K562 (cell line): ENCODE measurements around the gene BRD7. TPM values are rescaled to one million over a fixed set of nuclear protein-coding genes. Genes with fewer than 3 reads are reported as not detected.

Source experiments
- ATAC-seq: fragments of 200-7000 bp; cut with Tn5 transposase; 3 replicates; pipeline ENCODE4 v1.9.1; 2020; ENCODE audit warnings: moderate library complexity
- BruUV-seq: library from RNA; stranded (reverse); fragments of 400-500 nt; replicated peaks from 2 replicates; lab custom pipeline; 2021; lab: Mats Ljungman, UMichigan
- CTCF ChIA-PET: fragments of 300-600 bp; formaldehyde crosslinking; extraction: SDS; loops from one replicate; lab custom pipeline; 2021; ENCODE audit warnings: low intra/inter-chr PET ratio; lab: Yijun Ruan, JAX
- POLR2A ChIA-PET: fragments of 300-600, 350-650 bp; sonication (Branson Sonifier 250); formaldehyde crosslinking; extraction: SDS; loops from one replicate; lab custom pipeline; 2021; ENCODE audit warnings: antibody characterized with exemption, inconsistent platforms; lab: Yijun Ruan, JAX
- DNase-seq, 4 experiments: peaks; one replicate each; pipeline versions ENCODE4 v3.0.0 to v3.0.0-alpha.2; 2011 to 2018; ENCODE audit warnings: low spot score in 3 of 4, mixed read lengths in 3 of 4; ENCODE audit errors: extremely low read depth in 1 of 4
- FAIRE-seq: peaks from 2 replicates; lab custom pipeline; 2011; peaks lifted over from hg19 to GRCh38; lab: Jason Lieb, UNC
- H2AFZ ChIP-seq: 2 replicates; pipeline ENCODE4 v1.6.0; 2011; ENCODE audit warnings: low read depth, low read length, control low read depth, inconsistent platforms
- H3K27ac ChIP-seq: fragments of 200-600 bp; 3 replicates; pipeline ENCODE4 v1.8.0; 2011; ENCODE audit warnings: low read depth, mild to moderate bottlenecking, control low read depth, inconsistent platforms, low read length, moderate library complexity, mixed read lengths; ENCODE audit errors: extremely low read depth
- H3K27me3 ChIP-seq, 2 experiments: fragments of 300-600 bp in 1 of 2; 2 replicates in 1 of 2; 3 replicates in 1 of 2; pipeline versions ENCODE4 v1.6.0 to v1.8.0; 2011; ENCODE audit warnings: inconsistent platforms in 2 of 2, low read length in 2 of 2, mild to moderate bottlenecking in 1 of 2, mixed read lengths in 1 of 2, moderate library complexity in 1 of 2; ENCODE audit not compliant: control insufficient read depth in 2 of 2, insufficient read depth in 2 of 2
- H3K36me3 ChIP-seq: fragments of 300-600 bp; 3 replicates; pipeline ENCODE4 v1.8.0; 2011; ENCODE audit warnings: mild to moderate bottlenecking, low read length, inconsistent platforms; ENCODE audit not compliant: control insufficient read depth, insufficient read depth
- H3K4me1 ChIP-seq, 2 experiments: fragments of 200-600 bp in 1 of 2; replicated peaks in 1 of 2; 2 replicates in 1 of 2; 3 replicates in 1 of 2; pipeline versions ENCODE4 v1.5.1 to v1.8.0; 2011; ENCODE audit warnings: inconsistent platforms in 2 of 2, low read length in 2 of 2, mild to moderate bottlenecking in 1 of 2, mixed read lengths in 1 of 2, moderate library complexity in 1 of 2; ENCODE audit not compliant: control insufficient read depth in 2 of 2, insufficient read depth in 2 of 2
- H3K4me2 ChIP-seq: 2 replicates; pipeline ENCODE4 v1.6.1; 2011; ENCODE audit warnings: low read length, control low read depth, inconsistent platforms, mixed read lengths; ENCODE audit not compliant: insufficient read depth
- H3K4me3 ChIP-seq: fragments of 200-600 bp; sonication (generic), shearing (Covaris generic); 2 replicates; pipeline ENCODE4 v1.5.1; 2016; ENCODE audit warnings: control low read depth, inconsistent platforms
- H3K79me2 ChIP-seq: fragments of 200-600 bp; 3 replicates; pipeline ENCODE4 v1.8.0; 2011; ENCODE audit warnings: low read length, inconsistent platforms; ENCODE audit not compliant: control insufficient read depth, insufficient read depth
- H3K9ac ChIP-seq, 2 experiments: 2 replicates each; pipeline versions ENCODE4 v1.6.0 to v1.6.1; 2011; ENCODE audit warnings: low read depth in 2 of 2, low read length in 2 of 2, control low read depth in 1 of 2, inconsistent platforms in 1 of 2, mild to moderate bottlenecking in 1 of 2, mixed read lengths in 1 of 2; ENCODE audit not compliant: insufficient read depth in 1 of 2
- H3K9me1 ChIP-seq: one replicate; pipeline ENCODE4 v1.6.0; 2011; ENCODE audit warnings: inconsistent platforms, mild to moderate bottlenecking, low read length, moderate library complexity; ENCODE audit not compliant: control insufficient read depth, insufficient read depth
- H3K9me3 ChIP-seq: replicated peaks from 2 replicates; pipeline ENCODE4 v1.5.1; 2011; ENCODE audit warnings: low read depth, low read length, inconsistent platforms; ENCODE audit not compliant: control insufficient read depth, insufficient read depth
- H4K20me1 ChIP-seq: replicated peaks from 2 replicates; pipeline ENCODE4 v1.6.1; 2011; ENCODE audit warnings: low read length, inconsistent platforms, mixed read lengths; ENCODE audit not compliant: control insufficient read depth, insufficient read depth
- COPS2 ChIP-seq: fragments of 450-650 bp; conservative IDR thresholded peaks from 2 replicates; pipeline ENCODE4 v1.6.1; 2016; ENCODE audit warnings: mild to moderate bottlenecking, moderate library complexity
- MNT ChIP-seq, 2 experiments: fragments of 450-650 bp; conservative IDR thresholded peaks; 2 replicates each; pipeline ENCODE4 v1.6.1; 2017; ENCODE audit warnings: mild to moderate bottlenecking in 2 of 2, moderate library complexity in 2 of 2
- POLR2G ChIP-seq: fragments of 200-400 bp; formaldehyde crosslinking; IDR thresholded peaks from 2 replicates; pipeline ENCODE4 v1.6.1; 2017; ENCODE audit warnings: low read depth, mild to moderate bottlenecking, antibody characterized with exemption, low read length, moderate library complexity
- SIN3A ChIP-seq, 2 experiments: fragments of 150-350 bp in 1 of 2; IDR thresholded peaks; 2 replicates each; pipeline ENCODE4 v1.6.1; 2011 to 2016; ENCODE audit warnings: borderline replicate concordance in 2 of 2, low read depth in 2 of 2, low read length in 2 of 2, mild to moderate bottlenecking in 2 of 2, moderate library complexity in 2 of 2; ENCODE audit not compliant: control insufficient read depth in 1 of 2
- TFE3 ChIP-seq: fragments of 450-650 bp; formaldehyde crosslinking; IDR thresholded peaks from 2 replicates; pipeline ENCODE4 v1.4.0; 2020; ENCODE audit warnings: mild to moderate bottlenecking, mixed read lengths
- ZNF23 ChIP-seq: fragments of 250-450 bp; sonication (Bioruptor Pico); IDR thresholded peaks from 2 replicates; pipeline ENCODE4 v1.4.0; 2020; ENCODE audit warnings: mild to moderate bottlenecking
- WGBS: fragments of 100-300 bp; shearing (Covaris generic); methylation state at CpG from one replicate; pipeline ENCODE4 v1.1.6; 2016; ENCODE audit warnings: low coverage, mixed read lengths; ENCODE audit not compliant: insufficient coverage; ENCODE audit errors: missing lambda C conversion rate; 5-methylcytosine and 5-hydroxymethylcytosine counted together
- in situ Hi-C: fragments of 300-500 bp; cut with MboI; formaldehyde crosslinking; loops from 4 replicates; pipeline ENCODE4 v1.15.0; 2018; ENCODE audit warnings: inconsistent platforms, mixed read lengths
- intact Hi-C: fragments of 100-400 bp; cut with micrococcal nuclease; formaldehyde crosslinking; loops from 2 replicates; pipeline ENCODE4 v1.14.2; 2022
- polyA plus RNA-seq, 8 experiments: library from polyadenylated mRNA; depleted of rRNA in 4 of 8; stranded (reverse) in 5 of 8; unstranded in 3 of 8; fragments of >200 nt; fragmentation: Nextera tagmentation in 2 of 8; fragmentation: Illumina TruSeq in 1 of 8; extraction: Ambion mirVana in 2 of 8; extraction: Trizol in 1 of 8; gene quantifications; 2 replicates each; pipeline versions ENCODE4 v1.2.1 to v1.2.3, GENCODE V29; 2011 to 2014; ENCODE audit warnings: inconsistent platforms in 1 of 8, missing spikeins in 1 of 8
- total RNA-seq, 7 experiments: library from RNA; depleted of rRNA in 6 of 7; stranded (reverse); fragments of >200 nt in 6 of 7; fragmentation: Illumina TruSeq in 2 of 7; extraction: Trizol in 2 of 7; gene quantifications; 2 replicates each; pipeline versions ENCODE4 v1.2.1 to v1.2.3, GENCODE V29; 2011 to 2021; ENCODE audit warnings: low replicate concordance in 1 of 7

The BRD7 gene
- total and polyA plus RNA-seq, 9 of the 15 experiments (the other 6 are each of a cell fraction or from before 2014, with no cell fraction given) = 20.6 to 101 (median 68.7) TPM

- Histone ChIP-seq H3K9me1 (peaks cover 3% of the 10 kb centered on the region), H3K27ac (no peak overlapping the region), H3K9me3 (no peaks in the 10 kb centered on the region), H3K36me3 (peaks cover 60% of the 10 kb centered on the region), H3K4me1 (peaks cover 35 to 68% of the 10 kb centered on the region in 2 experiments; a peak in 4 of 5 replicates), H4K20me1 (peaks cover 19% of the 10 kb centered on the region; the same call in 1 of the 2 replicates), H2AFZ (no peak overlapping the region), H3K4me2 (peak overlapping the region; percentile 53; the same call in 1 of the 2 replicates), H3K9ac (peak overlapping the region in 1 of 2 experiments; percentile 84; a peak in 2 of 4 replicates), H3K27me3 (no peaks in the 10 kb centered on the region)
- POLR2A ChIA-PET = interaction anchor here (0.6 to 5.1 kb wide), 8 partner anchors 9 to 54 kb away, joined by 3 to 34 read pairs (median 4); no protein-coding TSS in a partner anchor
- in situ Hi-C loops = loop anchor here (25.0 kb wide), 1 partner anchor 1661 kb away; the partner anchor contains the start of gene N4BP1
- WGBS = 55% methylated on average over 2 of the region's 2 CpGs
- FAIRE-seq (no peak), ATAC-seq (no peak), DNase-seq (no peak)
- CTCF ChIA-PET = no interaction called here
- no TSS peak for BruUV-seq
- TF ChIP-seq ZNF23 (CRISPR knock-in tag) = no peak
- no peak for TF ChIP-seq SIN3A (IDR thresholded peaks at IDR 0.05; ENCODE audit: borderline replicate concordance in 2 of 2, control insufficient read depth in 1 of 2, low read depth in 2 of 2, low read length in 2 of 2)
- no peak for TF ChIP-seq TFE3 (CRISPR knock-in tag)
- no peak for TF ChIP-seq COPS2
- 0 out of 2 replicates have a peak, but pooled peaks have one; percentile 3 for TF ChIP-seq POLR2G
- no peak for TF ChIP-seq MNT (conservative IDR thresholded peaks at IDR 0.05)
- TF ChIP-seq, all 486 proteins: peak for 1
- peaks cover 98% of the 10 kb centered on the region for H3K79me2 ChIP-seq
- no peak overlapping the region for H3K4me3 ChIP-seq
- intact Hi-C loops = no loop called here
Observed at GRCh38 chr16:50273382-50273690, 95.5 kb downstream of the BRD7 start.
